ENCODE data around the gene ENKD1.

- TF ChIP-seq CTCF (IDR thresholded peaks at IDR 0.05), result no peak
- TF ChIP-seq POLR2A (IDR thresholded peaks at IDR 0.05), result no peak
Observed at GRCh38 chr16:67709050-67709449, 42.5 kb upstream of the ENKD1 start.
